ENCODE results near the gene FER. TPM values are rescaled to one million over a fixed set of nuclear protein-coding genes. Genes with fewer than 3 reads are reported as not detected.

Gene FER
- total and polyA plus RNA-seq, 5 donors from 2014 or later, result 3.9 to 12.0 (median 5.9) TPM

GRCh38 chr5:109230369-109230768 is 482.7 kb downstream of the FER start:
- H3K36me3 ChIP-seq (ENCODE audit: control insufficient read depth, insufficient read depth, low read length), result no peaks in the 10 kb centered on the region
- peaks cover 4% of the 10 kb centered on the region for H3K27me3 ChIP-seq (ENCODE audit: control insufficient read depth, insufficient read depth, low read length)
- no peak overlapping the region for H3K27ac ChIP-seq (ENCODE audit: insufficient read depth, low read length, poor library complexity, severe bottlenecking)
- no peak for ATAC-seq (ENCODE audit: low read depth in 2 of 2)
- no peaks in the 10 kb centered on the region for H3K9me3 ChIP-seq (ENCODE audit: control insufficient read depth in 2 of 2, low read length in 2 of 2)
- no peak overlapping the region for H3K4me3 ChIP-seq (ENCODE audit: low read depth, low read length)
- Mint-ChIP-seq H3K27ac (no peak overlapping the region), H3K27me3 (no peaks in the 10 kb centered on the region), H3K4me3 (no peak overlapping the region), H3K36me3 (no peaks in the 10 kb centered on the region), H3K4me1 (no peaks in the 10 kb centered on the region), H3K9me3 (peaks cover 0 to 4% (median 1%) of the 10 kb centered on the region in 7 donors)
- no peak for DNase-seq
- H3K4me1 ChIP-seq (ENCODE audit: control insufficient read depth, insufficient read depth, low read length, poor library complexity, severe bottlenecking), result no peaks in the 10 kb centered on the region

DNA sequence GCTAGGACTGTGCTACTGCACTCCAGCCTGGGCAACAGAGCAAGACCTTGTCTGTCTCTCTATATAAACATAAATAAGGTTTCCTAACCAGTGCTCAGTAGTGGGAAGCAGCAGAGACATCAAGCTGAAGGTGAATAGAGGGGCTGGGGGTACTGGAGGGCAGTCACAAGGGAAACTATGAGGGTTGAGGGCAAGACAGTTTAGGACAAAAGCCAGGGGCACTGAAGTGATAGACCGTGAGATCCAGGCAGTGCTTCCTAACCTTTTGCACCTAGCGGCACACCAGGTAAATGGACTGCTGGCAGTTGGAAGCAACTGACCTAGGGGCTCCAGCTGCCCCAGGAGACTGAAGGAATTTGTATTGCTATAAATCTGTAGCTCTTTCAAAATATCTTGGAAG is 483.6 kb downstream of the FER start:
- H3K27me3 ChIP-seq (ENCODE audit: control insufficient read depth, insufficient read depth, low read length), result peaks cover 4% of the 10 kb centered on the region
- Mint-ChIP-seq H3K4me3 (no peak overlapping the region), H3K9me3 (peaks cover 0 to 9% (median 4%) of the 10 kb centered on the region in 7 donors), H3K27ac (no peak overlapping the region), H3K27me3 (no peaks in the 10 kb centered on the region), H3K36me3 (no peaks in the 10 kb centered on the region), H3K4me1 (no peaks in the 10 kb centered on the region)
- H3K9me3 ChIP-seq (ENCODE audit: control insufficient read depth in 2 of 2, low read length in 2 of 2), result no peaks in the 10 kb centered on the region
- no peaks in the 10 kb centered on the region for H3K36me3 ChIP-seq (ENCODE audit: control insufficient read depth, insufficient read depth, low read length)
- no peak overlapping the region for H3K4me3 ChIP-seq (ENCODE audit: low read depth, low read length)
- no peak overlapping the region for H3K27ac ChIP-seq (ENCODE audit: insufficient read depth, low read length, poor library complexity, severe bottlenecking)
- no peaks in the 10 kb centered on the region for H3K4me1 ChIP-seq (ENCODE audit: control insufficient read depth, insufficient read depth, low read length, poor library complexity, severe bottlenecking)
- DNase-seq, result no peak
- ATAC-seq (ENCODE audit: low read depth in 2 of 2), result no peak

DNA sequence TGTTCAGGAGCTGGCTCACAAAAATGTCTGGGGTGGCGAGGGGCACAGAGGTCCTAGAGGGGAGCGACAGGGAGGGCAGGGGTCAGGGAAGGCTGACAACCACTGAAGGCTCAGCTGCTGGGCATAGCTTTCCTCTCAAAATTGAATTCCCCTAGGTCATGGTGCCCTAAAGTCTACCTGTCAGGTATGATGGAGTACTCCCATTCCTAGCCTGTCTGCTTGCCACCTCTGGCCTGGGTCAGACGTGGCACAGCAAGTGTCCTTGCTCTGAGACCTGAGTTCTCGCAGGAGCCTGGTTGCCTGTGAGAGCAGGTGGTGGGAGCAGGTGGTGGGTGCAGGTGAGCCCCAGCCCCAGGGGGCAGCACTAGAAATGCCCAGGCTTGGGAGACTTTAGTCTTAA is 486.7 kb downstream of the FER start:
- ATAC-seq (ENCODE audit: low read depth in 2 of 2) (no peak), DNase-seq (no peak)
- no peaks in the 10 kb centered on the region for H3K4me1 Mint-ChIP-seq
- Histone ChIP-seq H3K27me3 (ENCODE audit: control insufficient read depth, insufficient read depth, low read length) (peaks cover 4% of the 10 kb centered on the region), H3K27ac (ENCODE audit: insufficient read depth, low read length, poor library complexity, severe bottlenecking) (no peak overlapping the region), H3K36me3 (ENCODE audit: control insufficient read depth, insufficient read depth, low read length) (no peaks in the 10 kb centered on the region), H3K4me1 (ENCODE audit: control insufficient read depth, insufficient read depth, low read length, poor library complexity, severe bottlenecking) (no peaks in the 10 kb centered on the region), H3K4me3 (ENCODE audit: low read depth, low read length) (no peak overlapping the region), H3K9me3 (ENCODE audit: control insufficient read depth in 2 of 2, low read length in 2 of 2) (no peaks in the 10 kb centered on the region)
- H3K27me3 Mint-ChIP-seq, result no peaks in the 10 kb centered on the region
- H3K27ac Mint-ChIP-seq, result no peak overlapping the region
- peaks cover 0 to 11% (median 4%) of the 10 kb centered on the region in 7 donors for H3K9me3 Mint-ChIP-seq
- H3K4me3 Mint-ChIP-seq, result no peak overlapping the region
- no peaks in the 10 kb centered on the region for H3K36me3 Mint-ChIP-seq

DNA sequence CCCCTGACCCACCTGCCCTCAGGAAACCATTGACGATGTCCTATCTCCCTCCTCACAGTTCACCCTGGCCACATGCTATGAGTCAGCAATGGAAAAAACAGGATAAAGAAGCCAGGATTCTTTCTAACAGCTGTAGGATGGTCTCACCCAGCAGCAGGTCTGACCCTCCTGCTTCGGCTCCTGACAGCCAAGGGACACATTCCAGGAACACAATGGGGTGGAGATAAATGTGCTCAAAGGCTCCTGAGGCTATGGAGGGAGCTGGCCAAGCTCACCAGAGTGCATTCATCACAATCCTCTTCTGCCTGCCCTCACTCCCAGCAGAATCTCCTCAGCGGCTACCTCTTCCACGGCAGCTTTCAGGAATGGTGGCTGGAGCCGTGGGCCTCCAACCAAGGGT is 491.8 kb downstream of the FER start:
- Histone ChIP-seq H3K9me3 (ENCODE audit: control insufficient read depth in 2 of 2, low read length in 2 of 2) (no peaks in the 10 kb centered on the region), H3K36me3 (ENCODE audit: control insufficient read depth, insufficient read depth, low read length) (no peaks in the 10 kb centered on the region), H3K4me3 (ENCODE audit: low read depth, low read length) (no peak overlapping the region), H3K4me1 (ENCODE audit: control insufficient read depth, insufficient read depth, low read length, poor library complexity, severe bottlenecking) (no peaks in the 10 kb centered on the region), H3K27me3 (ENCODE audit: control insufficient read depth, insufficient read depth, low read length) (no peaks in the 10 kb centered on the region), H3K27ac (ENCODE audit: insufficient read depth, low read length, poor library complexity, severe bottlenecking) (no peak overlapping the region)
- Mint-ChIP-seq H3K27me3 (no peaks in the 10 kb centered on the region), H3K36me3 (no peaks in the 10 kb centered on the region), H3K4me1 (no peaks in the 10 kb centered on the region), H3K9me3 (peaks cover 0 to 11% (median 4%) of the 10 kb centered on the region in 7 donors), H3K27ac (no peak overlapping the region), H3K4me3 (no peak overlapping the region)
- no peak for ATAC-seq (ENCODE audit: low read depth in 2 of 2)
- DNase-seq, result no peak

GRCh38 chr5:109242518-109242917 is 494.8 kb downstream of the FER start:
- Histone ChIP-seq H3K4me3 (ENCODE audit: low read depth, low read length) (no peak overlapping the region), H3K27me3 (ENCODE audit: control insufficient read depth, insufficient read depth, low read length) (no peaks in the 10 kb centered on the region), H3K9me3 (ENCODE audit: control insufficient read depth in 2 of 2, low read length in 2 of 2) (peaks cover 10% of the 10 kb centered on the region in 2 experiments), H3K36me3 (ENCODE audit: control insufficient read depth, insufficient read depth, low read length) (no peaks in the 10 kb centered on the region), H3K27ac (ENCODE audit: insufficient read depth, low read length, poor library complexity, severe bottlenecking) (no peak overlapping the region), H3K4me1 (ENCODE audit: control insufficient read depth, insufficient read depth, low read length, poor library complexity, severe bottlenecking) (no peaks in the 10 kb centered on the region)
- ATAC-seq (ENCODE audit: low read depth in 2 of 2) (no peak), DNase-seq (no peak)
- Mint-ChIP-seq H3K36me3 (peaks cover 9% of the 10 kb centered on the region), H3K4me3 (no peak overlapping the region), H3K4me1 (no peaks in the 10 kb centered on the region), H3K9me3 (peaks cover 0 to 19% (median 5%) of the 10 kb centered on the region in 7 donors), H3K27ac (no peak overlapping the region), H3K27me3 (no peaks in the 10 kb centered on the region)

DNA sequence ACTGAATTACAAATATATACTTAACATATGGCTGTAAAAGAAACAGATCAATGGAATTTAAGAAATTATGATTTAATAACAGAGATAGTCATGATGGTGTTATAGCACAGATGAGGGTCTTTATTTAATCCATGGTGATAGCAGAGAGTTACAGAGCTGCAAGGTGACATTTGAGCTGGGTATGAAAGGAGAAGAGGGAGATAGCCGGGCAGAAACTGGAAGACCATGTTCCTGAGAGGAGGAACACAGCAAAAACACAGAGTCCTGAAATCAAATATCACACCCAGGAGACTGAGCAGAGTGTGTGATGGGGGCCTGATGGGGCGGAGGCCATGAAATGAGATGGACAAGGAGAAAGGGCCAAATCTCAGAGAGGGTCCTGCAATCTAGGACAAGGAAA is 498.7 kb downstream of the FER start:
- no peaks in the 10 kb centered on the region for H3K27me3 ChIP-seq (ENCODE audit: control insufficient read depth, insufficient read depth, low read length)
- no peak for DNase-seq
- H3K36me3 Mint-ChIP-seq, result peaks cover 15% of the 10 kb centered on the region
- H3K36me3 ChIP-seq (ENCODE audit: control insufficient read depth, insufficient read depth, low read length), result no peaks in the 10 kb centered on the region
- H3K4me3 ChIP-seq (ENCODE audit: low read depth, low read length), result no peak overlapping the region
- H3K4me3 Mint-ChIP-seq, result no peak overlapping the region
- no peaks in the 10 kb centered on the region for H3K27me3 Mint-ChIP-seq
- H3K9me3 Mint-ChIP-seq, result peaks cover 0 to 19% (median 7%) of the 10 kb centered on the region in 7 donors
- no peaks in the 10 kb centered on the region for H3K4me1 Mint-ChIP-seq
- peaks cover 10% of the 10 kb centered on the region in 2 experiments for H3K9me3 ChIP-seq (ENCODE audit: control insufficient read depth in 2 of 2, low read length in 2 of 2)
- no peak for ATAC-seq (ENCODE audit: low read depth in 2 of 2)
- no peak overlapping the region for H3K27ac ChIP-seq (ENCODE audit: insufficient read depth, low read length, poor library complexity, severe bottlenecking)
- no peak overlapping the region for H3K27ac Mint-ChIP-seq
- no peaks in the 10 kb centered on the region for H3K4me1 ChIP-seq (ENCODE audit: control insufficient read depth, insufficient read depth, low read length, poor library complexity, severe bottlenecking)
